ENCODE data around the gene SARS2.

The SARS2 gene

DNA sequence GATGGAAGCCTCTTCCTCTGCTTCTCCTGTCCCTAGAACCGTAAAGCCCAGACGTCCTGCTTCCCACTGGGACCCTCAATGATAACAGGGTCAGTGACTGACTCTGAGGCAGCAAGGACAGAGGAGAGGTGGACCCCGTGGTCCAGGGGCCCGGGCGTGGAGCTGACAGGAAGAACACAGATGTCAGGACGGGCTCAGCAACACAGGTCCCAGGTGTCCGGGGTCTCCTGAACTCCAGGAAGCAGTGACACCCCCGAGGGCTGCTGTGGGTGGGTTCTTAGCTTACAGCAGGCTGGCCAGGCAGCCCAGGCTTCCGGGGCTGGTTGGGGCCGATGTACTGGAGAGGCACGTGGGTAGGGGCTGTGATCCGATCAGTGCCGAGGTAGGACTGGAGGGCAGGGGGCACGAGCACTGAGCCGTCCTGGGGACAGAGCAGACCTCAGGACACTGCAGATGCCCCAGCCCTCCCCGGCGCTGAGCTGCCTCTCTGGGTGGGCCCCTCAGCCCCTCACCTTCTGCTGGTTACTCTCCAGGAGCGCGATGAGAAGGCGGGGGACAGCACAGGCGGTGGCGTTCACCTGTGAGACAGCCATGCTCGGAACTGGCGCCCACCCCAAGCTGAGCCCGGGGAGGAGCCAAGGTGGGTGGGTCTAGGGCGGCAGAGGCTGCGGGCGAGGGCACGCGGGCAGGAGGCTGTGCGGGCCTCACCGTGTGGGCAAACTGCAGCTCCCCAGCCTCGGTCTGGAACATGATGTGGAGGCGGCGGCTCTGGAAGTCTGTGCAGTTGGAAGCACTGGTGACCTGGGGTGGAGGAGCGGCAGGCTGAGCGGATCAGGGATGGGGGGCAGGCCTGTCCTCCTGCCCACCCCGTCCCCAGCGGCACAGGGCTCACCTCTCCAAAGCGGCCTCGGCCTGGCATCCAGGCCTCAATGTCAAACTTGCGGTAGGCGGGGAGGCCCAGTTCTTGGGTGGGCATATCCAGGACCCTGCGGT, 14.9 kb downstream of the SARS2 start:
- DNase-seq = no peak

DNA sequence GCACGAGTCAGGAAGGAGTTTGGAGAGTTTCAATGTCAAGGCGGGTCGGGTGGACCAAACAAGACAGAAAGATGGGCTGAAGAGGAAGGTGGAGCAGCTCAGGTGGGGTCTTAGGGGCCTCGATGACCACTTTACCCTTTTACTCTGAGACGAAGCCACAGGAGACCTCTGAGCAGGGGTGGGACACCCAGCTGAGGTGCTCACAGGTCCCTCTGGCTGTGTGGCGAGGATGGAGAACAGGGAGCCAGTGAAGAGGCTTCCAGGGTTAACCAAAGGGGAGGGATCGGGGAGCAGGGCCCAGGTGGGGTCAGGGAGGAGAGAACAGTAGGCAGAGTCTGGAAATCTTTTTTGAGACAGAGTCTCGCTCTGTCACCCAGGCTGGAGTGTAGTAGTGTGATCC, 16.6 kb downstream of the SARS2 start:
- DNase-seq = no peak

GRCh38 chr19:38912600-38913514, 17.7 kb downstream of the SARS2 start:
- no peak for DNase-seq

DNA sequence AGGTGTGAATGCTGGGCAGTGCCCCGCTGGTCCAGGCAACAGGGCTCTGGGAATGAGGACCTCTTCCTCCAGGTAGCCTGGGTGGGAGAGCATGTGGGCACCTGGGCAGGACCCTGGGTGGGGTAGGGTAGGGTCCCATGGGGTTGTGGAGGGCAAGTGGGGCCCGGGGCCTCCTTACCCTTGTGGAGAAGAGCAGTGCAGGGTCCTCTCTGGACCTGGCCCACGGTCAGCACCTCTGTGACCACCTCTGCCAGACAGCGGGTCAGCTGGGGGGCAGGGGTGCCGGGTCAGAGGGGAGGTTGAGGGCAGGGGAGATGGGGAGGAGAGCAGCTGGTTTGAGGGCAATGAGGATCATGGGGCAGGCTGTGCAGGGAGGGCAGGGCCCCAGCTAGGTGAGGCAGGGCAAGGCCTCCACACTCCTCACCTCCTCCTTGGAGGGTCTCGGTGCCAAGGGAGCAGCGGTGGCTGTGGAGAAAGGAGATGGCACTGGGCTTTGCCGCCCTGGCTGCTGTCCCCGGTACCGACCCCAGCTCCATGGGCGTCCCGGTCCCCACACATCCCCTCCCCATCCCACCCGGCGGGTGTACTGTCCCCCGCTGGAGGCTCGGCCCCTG, 19.1 kb downstream of the SARS2 start:
- no peak for DNase-seq

DNA sequence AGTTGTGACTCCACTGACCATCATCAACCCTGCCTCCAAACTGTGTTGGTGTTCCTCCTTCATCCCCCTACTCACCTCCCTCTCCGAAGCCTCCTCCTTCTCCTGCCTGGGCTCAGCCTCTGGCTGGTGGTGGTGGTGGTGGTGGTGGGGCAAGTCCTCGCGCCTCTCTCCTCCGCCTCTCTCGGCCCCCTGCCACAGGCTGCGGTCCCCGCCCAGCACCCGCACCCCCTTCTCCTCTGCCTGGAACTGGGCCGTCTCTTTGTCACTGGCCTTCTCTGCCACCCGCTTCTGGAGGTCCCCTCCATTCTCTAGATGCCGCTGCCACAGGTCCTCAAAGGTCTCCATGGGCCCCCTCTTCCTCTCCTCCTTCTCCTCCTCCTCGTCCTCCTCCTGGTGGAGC, 20.1 kb downstream of the SARS2 start:
- no peak for DNase-seq

DNA sequence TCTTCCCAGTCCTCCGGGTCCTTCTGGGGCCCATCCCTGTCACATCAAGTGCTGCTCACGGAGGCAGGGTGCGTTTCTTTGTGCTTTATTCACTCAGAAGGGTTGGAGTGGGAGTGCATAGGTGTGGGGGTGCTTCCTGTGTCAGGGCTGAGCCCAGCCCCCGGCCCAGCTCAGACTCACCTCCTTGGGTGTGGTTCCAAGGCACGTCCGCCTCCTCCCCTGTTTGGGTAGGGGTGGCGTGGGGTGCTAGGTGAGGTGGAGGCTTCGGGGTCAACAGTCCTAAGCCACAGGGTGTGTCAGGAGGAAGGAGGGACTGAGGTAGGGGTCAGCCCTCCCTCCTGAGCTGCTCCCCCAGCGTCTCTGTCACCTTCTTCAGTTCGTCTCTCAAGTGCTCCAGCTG, 21.7 kb downstream of the SARS2 start:
- no peak for DNase-seq

DNA sequence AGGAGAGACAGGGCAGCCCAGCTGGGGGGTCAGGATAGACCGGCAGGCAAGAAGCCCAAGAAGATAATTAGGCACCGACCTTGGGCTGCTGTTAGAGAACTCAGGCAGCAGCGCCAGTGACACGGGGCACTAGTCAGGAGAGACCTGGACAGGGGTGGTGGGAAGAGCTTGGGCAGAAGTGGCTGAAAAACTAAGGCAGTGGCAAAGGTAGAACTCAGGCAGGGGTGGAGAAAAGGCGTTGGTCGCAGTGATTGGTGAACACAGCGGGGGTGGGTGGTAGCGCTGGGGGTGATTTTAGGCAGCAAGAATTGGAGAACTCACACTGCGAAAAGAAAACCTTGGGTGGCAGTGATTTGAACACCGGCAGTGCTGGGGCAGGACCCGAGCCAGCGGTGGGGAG, 22.9 kb downstream of the SARS2 start:
- DNase-seq = no peak

DNA sequence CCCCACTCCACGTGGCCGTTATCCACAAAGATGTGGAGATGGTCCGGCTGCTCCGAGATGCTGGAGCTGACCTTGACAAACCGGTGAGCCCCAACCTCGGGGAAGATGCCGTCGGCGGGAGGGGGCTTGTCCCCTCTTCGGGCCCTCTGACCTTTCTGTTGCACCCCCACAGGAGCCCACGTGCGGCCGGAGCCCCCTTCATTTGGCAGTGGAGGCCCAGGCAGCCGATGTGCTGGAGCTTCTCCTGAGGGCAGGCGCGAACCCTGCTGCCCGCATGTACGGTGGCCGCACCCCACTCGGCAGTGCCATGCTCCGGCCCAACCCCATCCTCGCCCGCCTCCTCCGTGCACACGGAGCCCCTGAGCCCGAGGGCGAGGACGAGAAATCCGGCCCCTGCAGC, 23.3 kb downstream of the SARS2 start:
- no peak for DNase-seq

- DNase-seq = no peak
Measured at GRCh38 chr19:38905620-38906019, 24.9 kb downstream of the SARS2 start.

- no peak for DNase-seq
Measured at GRCh38 chr19:38904581-38905539, 25.7 kb downstream of the SARS2 start.

DNA sequence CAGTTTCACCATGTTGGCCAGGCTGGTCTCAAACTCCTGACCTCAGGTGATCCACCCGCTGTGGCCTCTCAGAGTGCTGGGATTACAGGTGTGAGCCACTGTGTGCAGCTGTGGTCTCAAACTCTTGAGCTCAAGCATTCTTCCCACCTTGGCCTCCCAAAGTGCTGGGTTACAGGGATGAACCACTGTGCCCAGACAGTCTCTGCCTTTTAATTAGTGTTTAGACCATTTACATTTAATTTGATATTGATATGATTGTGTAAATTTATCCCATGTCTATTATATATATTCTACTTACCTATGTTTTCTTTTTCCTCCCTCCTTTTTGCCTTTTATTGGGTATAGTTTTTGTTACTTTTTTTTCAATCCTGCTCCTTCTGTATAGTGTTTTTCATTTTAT, 28.9 kb downstream of the SARS2 start:
- no peak for DNase-seq

DNA sequence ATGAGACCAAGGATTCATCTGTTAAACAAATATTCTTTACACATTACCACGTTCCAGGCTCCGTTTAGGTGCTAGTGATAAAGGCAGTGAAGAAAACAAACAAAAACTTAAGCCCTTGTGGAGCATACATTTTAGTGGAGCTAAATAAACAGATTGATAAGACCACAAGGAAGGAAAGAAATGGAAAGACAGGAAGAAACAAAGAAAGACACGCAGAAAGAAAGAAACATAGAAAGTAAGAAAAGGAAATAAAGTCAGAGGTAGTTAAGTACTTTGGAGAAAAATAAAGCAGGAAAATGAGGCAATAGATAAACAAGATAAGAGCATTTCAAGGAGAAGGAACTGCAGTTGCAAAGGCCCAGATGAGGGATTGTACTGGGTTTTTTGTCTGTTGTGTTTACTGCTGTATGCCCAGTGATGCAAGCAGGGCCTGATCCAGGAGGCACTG, 29.8 kb downstream of the SARS2 start:
- no peak for DNase-seq

GRCh38 chr19:38900202-38900629, 30.3 kb downstream of the SARS2 start:
- no peak for DNase-seq

DNA sequence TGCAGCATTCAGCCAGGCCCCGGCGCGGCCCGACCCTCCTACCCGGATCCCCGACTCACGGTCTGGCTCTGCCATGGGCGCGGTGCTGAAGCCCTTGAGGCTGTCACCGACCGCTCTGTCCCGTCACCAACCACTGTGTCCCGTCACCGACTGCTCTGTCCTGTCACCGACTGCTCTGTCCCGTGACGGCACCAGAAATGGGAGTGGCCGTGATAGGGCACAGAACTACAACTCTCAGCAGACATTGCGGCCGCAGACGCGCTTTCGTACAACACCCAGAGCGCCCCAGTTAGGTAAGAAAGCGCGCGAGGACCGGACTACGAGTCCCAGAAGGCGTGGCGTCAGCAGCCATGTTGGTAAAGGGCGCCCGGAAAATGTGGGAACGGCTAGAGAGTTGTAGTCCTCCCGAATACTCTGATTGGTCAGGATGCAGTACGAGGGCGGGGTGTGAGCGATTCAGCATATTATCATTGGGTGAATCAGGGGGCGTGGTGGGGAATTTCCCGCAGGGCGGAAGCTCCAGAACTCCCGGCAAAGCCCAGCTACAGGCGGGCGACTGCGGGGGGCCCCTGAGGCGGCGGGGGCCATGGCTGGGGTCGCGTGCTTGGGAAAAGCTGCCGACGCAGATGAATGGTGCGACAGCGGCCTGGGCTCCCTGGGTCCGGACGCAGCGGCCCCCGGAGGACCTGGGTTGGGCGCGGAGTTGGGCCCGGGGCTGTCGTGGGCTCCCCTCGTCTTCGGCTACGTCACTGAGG, 30.9 kb downstream of the SARS2 start, which contains the start of the genes NFKBIB and SIRT2:
TSS of gene NFKBIB (plus strand) at position 523 of the 755 bp plus-strand sequence. CDS start at position 587, 64 bp downstream.
TSS of gene SIRT2 (minus strand) at position 172 of the 755 bp plus-strand sequence. CDS start at position 75, 97 bp downstream.
- DNase-seq = peak; percentile 100

DNA sequence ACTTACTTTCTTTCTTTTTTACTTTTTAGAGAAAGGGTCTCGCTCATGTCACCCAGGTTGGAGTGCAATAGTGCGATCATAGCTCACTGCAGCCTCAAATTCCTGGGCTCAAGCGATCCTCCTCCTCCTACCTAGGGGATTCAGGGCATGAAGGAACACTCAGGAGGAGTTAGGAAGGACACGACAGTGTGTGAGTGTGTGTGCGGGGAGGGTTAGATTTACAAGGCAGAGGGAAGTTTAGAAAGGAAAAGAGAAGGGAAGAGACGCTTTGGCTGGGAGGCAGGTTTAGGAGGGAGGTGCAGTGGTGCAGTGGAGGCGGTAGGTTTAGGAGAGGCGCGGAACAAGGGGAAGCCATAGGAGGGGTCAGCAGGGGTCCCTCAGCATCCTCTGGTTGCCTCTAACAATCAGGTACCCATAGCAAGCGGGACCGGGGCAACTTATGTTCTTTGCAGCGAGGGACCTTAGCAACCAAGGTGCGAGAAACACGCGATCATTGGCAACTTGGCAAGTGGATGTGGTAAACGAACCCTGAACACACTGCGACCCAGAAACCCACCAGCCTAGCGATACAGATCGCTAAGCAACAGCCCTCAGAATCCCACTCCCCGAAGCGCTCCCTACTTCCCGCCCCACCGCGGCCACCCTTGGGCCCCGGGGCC, 31.6 kb downstream of the SARS2 start:
- no peak for DNase-seq

DNA sequence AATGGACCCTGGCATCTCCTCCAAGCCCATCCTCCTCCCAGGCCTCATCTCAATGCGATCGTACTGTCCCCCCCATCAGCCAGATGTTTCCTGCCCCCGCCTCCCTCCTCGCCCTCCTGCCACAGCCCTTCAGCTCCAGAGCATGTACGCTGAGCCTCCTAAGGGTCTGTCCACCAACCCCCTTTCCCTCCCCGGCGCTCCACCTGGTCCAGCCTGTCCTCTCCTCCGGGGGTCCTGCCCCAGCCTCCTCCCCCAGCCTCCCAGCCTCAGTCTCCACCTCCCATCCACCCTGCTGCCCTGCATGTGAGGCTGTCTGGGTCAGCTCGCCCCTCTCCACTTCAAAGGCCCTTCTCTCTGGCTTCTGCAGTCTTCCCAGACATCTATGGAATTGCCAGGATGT, 35.6 kb downstream of the SARS2 start:
- no peak for DNase-seq

DNA sequence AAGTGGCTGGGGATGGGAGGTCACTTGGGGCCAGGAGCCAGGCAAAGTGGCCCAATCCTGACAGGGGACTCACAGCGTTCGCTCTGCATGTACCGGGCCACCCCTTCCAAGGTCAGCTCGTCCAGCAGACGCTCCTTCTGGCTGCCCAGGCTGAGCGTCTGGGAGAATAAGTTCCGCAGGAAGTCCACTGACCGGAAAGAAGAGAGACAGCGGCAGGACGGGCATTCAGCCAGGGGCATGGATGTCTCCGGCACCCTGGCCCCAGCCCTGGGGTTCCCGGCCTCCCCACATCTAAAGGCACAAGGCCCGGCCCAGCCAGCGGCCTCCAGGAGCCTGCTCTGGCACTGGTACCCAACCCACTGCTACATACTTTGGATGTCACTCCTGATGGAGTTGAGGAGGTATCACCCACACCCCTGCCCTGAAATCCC, 37.2 kb downstream of the SARS2 start:
- no peak for DNase-seq

DNA sequence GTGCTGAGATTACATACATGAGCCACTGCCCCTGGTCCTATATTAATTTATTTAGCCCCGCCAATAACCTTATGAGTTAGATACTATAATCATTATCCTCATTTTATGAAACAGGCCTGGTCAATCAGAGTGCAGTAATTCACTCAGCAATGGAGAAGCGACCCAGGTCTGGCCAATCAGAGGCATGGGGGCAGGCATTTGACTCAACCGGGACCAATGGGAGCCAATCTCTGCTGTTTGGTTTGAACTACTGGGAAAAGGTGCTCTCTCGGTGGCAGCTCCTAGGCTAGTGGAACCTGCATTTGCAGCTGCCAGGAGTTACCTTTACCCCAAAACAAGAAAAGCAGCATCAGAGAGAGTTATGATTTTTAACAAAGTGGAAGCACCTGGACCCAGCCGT, 37.7 kb downstream of the SARS2 start:
- DNase-seq = no peak

GRCh38 chr19:38891771-38892170, 38.8 kb downstream of the SARS2 start:
- DNase-seq = no peak

DNA sequence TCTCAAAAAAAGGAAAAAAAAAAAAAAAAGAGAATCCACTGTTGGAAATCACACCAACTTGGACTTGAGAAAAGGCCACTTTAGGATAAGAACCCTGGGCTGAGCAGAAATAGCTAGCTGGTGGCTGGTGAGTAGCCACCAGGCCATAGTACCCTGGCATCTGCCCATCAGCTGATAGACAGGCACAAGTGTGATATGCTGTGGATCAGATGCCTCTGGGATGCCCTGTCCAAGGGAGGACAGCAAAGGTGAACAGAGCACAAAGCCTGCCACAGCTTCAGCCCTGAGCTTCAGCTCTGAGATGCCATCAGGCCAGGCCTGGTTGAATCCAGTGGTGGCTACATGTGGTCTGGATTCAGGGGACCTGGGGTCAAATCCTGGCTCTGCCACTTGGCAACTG, 39.9 kb downstream of the SARS2 start:
- no peak for DNase-seq

Data from CD4-positive, alpha-beta T cell treated with Interferon gamma for 1 hour (primary cell).